Measurements from ENCODE around the gene FAM76A.
"Not testable (repeated sequence)": the region's sequence is repeated elsewhere in the genome, so short reads cannot be mapped to it uniquely, and the experiment has no call there.

FAM76A gene

DNA sequence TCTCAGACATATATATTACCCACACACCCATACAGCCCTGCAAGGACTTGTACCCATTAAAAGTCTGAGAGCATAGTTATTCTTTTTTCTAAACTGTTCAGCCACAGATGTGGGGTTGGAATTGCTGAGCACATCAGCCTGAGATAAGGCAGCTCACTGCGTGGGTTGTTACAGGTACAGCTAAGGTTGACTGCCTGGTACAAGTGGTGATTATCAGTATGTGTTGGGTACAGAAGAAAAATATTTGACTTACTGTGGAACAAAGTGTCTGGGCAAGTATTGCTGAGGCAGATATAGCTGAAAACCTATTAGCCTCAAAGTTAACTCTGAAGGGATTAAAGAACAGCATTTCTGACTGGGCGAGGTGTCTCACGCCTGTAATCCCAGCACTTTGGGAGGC, 52.3 kb downstream of the FAM76A start:
- no peak for DNase-seq (ENCODE audit: extremely low read depth, low read depth)
- no peak overlapping the region for H3K4me3 ChIP-seq (replicated peaks; ENCODE audit: low read depth, low read length)
- TF ChIP-seq, protein P1, sequence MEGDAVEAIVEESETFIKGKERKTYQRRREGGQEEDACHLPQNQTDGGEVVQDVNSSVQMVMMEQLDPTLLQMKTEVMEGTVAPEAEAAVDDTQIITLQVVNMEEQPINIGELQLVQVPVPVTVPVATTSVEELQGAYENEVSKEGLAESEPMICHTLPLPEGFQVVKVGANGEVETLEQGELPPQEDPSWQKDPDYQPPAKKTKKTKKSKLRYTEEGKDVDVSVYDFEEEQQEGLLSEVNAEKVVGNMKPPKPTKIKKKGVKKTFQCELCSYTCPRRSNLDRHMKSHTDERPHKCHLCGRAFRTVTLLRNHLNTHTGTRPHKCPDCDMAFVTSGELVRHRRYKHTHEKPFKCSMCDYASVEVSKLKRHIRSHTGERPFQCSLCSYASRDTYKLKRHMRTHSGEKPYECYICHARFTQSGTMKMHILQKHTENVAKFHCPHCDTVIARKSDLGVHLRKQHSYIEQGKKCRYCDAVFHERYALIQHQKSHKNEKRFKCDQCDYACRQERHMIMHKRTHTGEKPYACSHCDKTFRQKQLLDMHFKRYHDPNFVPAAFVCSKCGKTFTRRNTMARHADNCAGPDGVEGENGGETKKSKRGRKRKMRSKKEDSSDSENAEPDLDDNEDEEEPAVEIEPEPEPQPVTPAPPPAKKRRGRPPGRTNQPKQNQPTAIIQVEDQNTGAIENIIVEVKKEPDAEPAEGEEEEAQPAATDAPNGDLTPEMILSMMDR (IDR thresholded peaks at IDR 0.05; ENCODE audit: low read depth, low read length, missing control alignments): no peak

DNA sequence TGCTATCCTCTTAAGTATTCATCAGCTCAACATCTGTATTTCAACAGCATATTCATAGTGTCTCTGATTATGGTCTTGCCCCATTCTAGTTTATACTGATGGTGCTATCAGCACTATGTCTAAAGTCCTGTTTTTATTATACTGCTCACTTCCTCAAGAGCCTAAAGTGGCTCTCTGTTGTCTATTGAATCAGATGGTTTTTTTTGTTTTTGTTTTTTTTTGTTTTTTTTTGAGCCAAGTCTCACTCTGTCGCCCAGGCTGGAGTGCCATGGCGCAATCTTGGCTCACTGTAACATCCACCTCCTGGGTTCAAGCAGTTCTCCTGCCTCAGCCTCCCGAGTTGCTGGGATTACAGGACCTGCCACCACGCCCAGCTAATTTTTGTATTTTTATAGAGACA, 53.4 kb downstream of the FAM76A start:
- TF ChIP-seq, protein P1 (IDR thresholded peaks at IDR 0.05; ENCODE audit: low read depth, low read length, missing control alignments): no peak
- DNase-seq (ENCODE audit: extremely low read depth, low read depth): no peak
- H3K4me3 ChIP-seq (replicated peaks; ENCODE audit: low read depth, low read length): no peak overlapping the region

DNA sequence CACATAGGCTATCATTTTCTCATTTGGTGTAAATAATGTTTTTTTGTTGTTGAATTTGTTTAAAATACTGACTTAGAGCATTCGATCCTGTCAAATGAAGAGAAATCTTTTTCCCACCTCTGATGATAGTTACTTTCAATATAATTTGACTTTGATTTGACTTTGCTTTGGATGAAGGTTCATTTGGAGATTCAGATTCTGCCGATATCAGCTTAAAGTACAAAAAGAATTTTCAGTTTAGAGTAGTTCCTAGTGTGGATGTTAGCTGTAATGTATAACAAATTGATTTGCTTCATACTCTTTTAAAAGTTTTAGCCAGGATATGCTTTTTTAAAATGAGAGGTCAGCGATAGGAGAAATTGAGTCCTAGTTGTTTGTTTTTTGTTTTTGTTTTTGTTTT, 57.2 kb downstream of the FAM76A start:
- DNase-seq (ENCODE audit: extremely low read depth, low read depth): no peak
- no peak overlapping the region for H3K4me3 ChIP-seq (replicated peaks; ENCODE audit: low read depth, low read length)
- TF ChIP-seq, protein P1 (IDR thresholded peaks at IDR 0.05; ENCODE audit: low read depth, low read length, missing control alignments): no peak

DNA sequence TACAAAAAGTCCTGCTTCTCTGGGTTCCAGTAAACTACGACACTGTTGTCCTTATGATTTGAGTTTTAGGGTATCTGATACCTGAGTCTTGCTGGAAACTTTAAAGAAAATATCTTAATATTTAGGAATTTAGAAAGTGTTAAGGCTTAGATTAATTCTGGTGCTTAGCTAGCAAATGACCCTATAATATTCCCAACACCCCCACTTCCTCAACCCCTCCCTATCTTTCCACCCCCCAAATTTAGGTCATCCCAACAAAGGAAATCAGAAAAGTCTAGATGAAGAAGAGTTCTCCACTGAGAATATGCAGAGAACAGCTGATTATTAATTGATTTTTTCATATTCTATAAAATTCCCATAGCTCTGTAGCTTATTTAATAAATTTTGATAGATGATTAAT, 58.9 kb downstream of the FAM76A start:
- TF ChIP-seq, protein P1 (IDR thresholded peaks at IDR 0.05; ENCODE audit: low read depth, low read length, missing control alignments): no peak
- no peak for DNase-seq (ENCODE audit: extremely low read depth, low read depth)
- no peak overlapping the region for H3K4me3 ChIP-seq (replicated peaks; ENCODE audit: low read depth, low read length)

DNA sequence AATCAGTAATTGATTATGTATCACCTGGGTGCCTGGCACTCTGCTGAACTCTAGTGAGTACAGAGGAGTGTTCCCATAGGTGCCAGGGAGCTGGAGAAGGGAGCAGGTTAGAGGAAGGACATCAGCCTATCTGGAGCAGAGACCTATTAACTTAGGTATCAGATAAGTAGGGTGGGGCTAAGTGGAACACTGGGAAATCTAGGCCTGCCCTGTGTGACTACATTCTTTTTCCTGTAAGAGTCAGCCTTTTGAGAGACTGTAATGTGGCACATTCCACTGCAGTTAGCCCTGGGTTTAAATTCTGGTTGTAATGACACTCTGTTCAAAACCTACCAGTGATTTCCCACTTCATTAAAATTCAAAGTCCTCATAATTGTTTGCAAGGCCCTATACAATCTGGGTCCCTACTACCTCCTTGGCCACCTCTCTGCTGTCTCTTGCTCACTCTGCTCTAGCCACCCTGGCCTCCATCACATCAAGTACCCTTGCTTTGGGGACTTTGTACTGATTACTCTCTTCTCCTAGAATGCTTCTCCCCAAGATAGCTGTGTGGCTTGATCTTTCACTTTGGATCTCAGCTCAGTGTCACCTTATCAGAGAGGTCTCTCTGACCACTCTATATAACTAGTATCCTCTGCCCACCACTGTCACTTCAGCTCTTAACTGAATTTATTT, 60.2 kb downstream of the FAM76A start:
- TF ChIP-seq, protein P1 (IDR thresholded peaks at IDR 0.05; ENCODE audit: low read depth, low read length, missing control alignments): no peak
- no peak for DNase-seq (ENCODE audit: extremely low read depth, low read depth)
- no peak overlapping the region for H3K4me3 ChIP-seq (replicated peaks; ENCODE audit: low read depth, low read length)

DNA sequence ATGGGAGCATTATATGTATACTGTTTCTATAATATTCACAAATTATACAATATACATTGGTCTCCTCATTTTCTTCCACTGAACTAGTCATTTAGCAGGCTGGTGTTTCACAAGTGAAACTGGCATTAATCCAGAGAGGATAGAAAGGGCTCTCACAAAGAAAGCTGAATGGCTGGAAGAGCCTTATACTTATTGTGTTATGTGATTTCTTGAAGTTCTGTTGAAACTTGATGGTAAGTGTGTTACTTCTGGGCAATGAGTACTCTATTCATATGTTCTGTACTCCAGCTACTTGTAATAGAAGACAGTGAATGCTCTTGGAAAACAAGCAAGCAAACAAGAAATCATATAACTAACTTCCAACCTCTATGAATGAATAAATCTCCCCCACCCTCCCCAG, 62.1 kb downstream of the FAM76A start:
- H3K4me3 ChIP-seq (replicated peaks; ENCODE audit: low read depth, low read length): no peak overlapping the region
- TF ChIP-seq, protein P1 (IDR thresholded peaks at IDR 0.05; ENCODE audit: low read depth, low read length, missing control alignments): no peak
- DNase-seq (ENCODE audit: extremely low read depth, low read depth): no peak

DNA sequence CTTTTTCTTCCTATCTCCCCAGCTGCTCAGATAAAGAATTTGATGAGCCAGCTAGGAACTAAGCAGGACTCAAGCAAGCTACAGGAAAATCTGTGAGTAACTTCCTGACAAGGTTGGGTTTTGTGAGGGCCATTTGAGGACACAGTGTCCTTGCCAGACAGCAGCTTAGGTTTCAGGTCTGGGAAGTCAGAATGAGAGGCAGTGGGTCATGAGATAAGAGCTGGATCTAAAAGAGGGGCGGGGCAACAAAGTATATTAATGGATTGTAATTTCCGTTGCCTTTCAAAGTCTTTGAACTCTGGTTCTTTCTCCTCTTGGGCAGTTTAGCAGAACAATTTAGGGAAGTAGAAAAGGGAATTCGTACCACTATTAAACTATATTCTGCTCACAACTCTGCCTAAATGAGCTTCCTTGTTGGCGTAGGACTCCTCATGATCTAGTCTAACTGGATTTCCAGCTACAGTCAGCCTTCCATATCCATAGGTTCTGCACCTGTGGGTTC, 63.8 kb downstream of the FAM76A start:
- TF ChIP-seq, protein P1 (IDR thresholded peaks at IDR 0.05; ENCODE audit: low read depth, low read length, missing control alignments): no peak
- no peak for DNase-seq (ENCODE audit: extremely low read depth, low read depth)
- no peak overlapping the region for H3K4me3 ChIP-seq (replicated peaks; ENCODE audit: low read depth, low read length)

DNA sequence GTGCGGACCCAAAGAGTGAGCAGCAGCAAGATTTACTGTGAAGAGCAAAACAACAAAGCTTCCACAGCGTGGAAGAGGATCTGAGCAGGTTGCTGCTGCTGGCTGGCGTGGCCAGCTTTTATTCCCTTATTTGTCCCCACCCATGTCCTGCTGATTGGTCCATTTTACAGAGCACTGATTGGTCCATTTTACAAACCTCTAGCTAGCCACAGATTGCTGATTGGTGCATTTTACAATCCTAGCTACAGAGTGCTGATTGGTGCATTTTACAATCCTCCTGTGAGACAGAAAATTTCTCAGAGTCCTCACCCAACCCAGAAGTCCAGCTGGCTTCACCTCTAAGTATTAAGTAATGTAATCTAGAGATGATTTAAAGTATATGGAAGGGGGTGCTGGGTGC, 64.5 kb downstream of the FAM76A start:
- not testable (repeated sequence) for H3K4me3 ChIP-seq (replicated peaks; ENCODE audit: low read depth, low read length); DNase-seq (ENCODE audit: extremely low read depth, low read depth)

All from HFF-Myc (cell line).